Stimulated activated CD8-positive, alpha-beta memory T cell treated with anti-CD3 and anti-CD28 coated beads, Interleukin-12 subunit alpha, Interleukin-12 subunit beta, amount 100 ng/mL, for 4 hours (primary cell): ENCODE data around the gene LMF1.
A peak's percentile ranks its signal among the peaks of the same experiment; 100 is the strongest.

Experiments
- DNase-seq: peaks from one replicate; pipeline ENCODE4 v3.0.0-alpha.2; 2020; ENCODE audit warnings: low read depth

Gene LMF1

DNA sequence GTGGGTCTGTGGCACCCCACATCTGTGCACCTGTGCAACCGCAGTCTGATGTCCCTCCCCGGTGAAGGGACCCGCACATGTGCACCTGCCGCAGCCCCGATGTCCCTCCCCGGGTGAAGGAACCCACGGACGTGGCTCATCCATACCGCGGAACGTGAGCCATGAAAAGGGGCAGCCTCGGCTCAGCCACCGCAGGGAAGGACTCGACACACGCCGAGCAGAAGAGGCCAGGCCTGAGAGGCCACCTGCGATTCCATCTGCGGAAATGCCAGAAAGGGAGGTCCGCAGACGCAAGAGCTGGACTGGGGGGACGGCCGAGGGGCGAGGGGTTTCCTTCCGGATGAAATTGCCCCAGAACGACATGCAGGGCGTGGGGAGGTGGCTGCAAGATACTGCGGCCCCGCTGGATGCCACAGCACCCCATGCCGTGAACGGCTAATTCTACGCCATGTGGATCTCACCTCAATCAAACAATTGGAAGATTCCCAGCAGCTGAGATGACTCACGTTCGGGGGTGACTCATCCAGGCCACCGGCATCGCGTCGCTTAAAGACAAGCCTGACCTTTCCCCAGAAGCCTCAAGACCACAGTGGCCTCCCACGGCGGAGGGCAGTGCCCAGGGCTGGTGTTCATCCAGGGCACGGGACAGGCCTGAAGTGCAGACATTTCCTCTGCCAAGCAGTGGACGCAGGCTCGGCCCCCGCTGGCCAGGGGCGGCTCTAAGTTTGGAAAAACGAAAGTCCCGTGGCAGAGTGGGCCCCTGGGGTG lies 31.8 kb upstream of the LMF1 start:
- DNase-seq, result peak; percentile 73

DNA sequence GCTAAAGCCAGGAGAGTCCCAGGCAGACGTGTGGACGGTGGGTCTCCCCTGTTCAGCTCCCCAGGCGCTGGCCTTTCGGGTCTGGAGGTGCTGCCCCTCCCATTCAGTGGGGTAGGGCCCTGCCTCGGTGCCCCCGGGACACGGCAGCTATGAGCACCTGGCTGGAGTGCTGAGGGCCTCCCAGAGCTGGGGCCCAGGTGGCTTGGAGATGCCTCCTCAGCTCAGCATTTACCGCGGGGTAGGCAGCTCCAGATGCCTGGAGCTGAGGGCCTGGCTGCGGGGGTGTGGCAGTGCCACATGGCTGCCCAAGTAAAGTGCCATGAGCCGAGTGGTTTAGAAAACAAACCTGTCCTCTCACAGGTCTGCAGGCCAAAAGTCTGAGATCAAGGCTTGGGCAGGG lies 30.3 kb upstream of the LMF1 start:
- DNase-seq, result no peak

DNA sequence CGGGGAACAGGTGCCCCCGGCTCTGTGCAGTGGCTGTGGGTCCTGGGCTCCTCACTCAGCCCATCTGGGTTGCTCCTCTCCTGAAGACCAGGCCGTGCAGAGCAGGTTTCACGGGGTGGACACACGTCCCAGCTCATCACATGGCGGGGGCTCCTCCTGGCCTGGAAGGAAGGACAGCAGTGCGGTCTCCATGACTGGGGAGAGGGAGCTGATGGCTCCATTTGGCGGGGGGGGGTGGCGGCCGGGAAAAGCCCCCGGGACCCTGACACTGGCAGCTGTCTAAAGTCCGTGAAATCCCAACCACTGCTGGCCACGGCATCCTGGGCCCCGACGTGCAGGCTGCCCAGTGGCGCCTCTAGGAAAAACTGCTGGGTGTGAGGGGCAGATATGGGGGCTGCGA lies 29.8 kb upstream of the LMF1 start:
- no peak for DNase-seq

DNA sequence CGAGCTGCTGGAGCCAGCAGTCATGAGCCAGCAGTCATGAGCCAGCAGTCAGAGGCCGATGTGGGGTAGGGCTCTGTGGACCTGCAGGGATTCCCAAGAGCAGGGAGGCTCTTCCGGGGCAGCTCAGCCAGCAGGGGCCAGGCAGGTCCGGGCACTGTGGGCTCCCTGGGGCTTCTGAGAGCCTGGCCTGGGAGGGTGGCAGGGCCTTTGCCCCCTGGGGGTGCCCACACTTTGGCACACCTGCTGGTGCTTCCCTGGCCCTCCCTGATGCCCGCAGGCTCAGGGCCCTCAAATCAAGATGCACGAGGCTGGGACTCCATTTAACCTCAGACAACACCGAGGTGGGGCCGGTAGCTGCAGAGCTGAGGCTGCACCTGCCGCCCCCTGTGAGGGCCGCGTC lies 28.9 kb upstream of the LMF1 start:
- no peak for DNase-seq

DNA sequence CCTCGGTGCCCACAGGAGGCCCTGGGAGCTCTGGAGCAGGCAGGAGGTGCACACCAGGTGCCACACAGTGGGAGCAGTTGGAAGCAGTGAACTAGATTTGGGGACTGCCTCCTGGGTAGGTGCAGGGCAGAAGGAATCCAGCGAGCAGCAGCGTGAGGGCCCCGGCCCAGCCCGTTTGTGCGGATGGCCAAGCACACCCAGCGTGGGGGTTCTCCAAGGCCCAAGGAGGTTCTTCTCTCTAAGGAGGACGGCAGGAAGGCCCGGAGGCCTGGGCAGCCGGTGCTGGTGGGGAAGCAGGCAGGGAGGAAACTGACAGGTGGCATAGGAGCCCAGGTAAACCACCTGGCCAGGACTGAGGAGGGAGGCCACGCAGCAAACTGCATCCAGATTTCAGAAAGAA lies 27.8 kb upstream of the LMF1 start:
- no peak for DNase-seq

DNA sequence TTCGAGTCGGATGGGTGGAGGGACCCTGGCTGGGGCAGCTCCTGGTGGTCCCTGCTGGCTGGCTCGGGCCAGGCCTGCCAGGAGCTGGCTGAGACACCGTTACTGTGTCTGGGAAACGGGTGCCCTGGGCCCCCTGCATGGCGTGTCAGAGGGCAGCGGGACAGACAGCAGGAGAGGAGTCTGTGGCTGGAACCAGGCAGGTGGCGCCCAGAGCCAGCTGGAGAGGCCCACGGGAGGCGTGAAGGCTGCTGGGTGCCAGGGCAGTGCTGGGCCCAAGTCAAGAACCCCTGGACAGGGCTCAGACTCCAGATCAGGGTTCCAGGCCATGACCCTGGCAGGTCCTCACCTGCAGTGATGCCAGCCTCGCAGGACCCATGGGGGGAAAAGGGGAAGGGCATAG lies 27.4 kb upstream of the LMF1 start:
- no peak for DNase-seq

GRCh38 chr16:997440-998051 lies 26.8 kb upstream of the LMF1 start:
- DNase-seq, result peak; percentile 60

- no peak for DNase-seq
Measured at GRCh38 chr16:996681-997080, 25.9 kb upstream of the LMF1 start.

- DNase-seq, result no peak
Measured at GRCh38 chr16:995783-996182, 25.0 kb upstream of the LMF1 start.

DNA sequence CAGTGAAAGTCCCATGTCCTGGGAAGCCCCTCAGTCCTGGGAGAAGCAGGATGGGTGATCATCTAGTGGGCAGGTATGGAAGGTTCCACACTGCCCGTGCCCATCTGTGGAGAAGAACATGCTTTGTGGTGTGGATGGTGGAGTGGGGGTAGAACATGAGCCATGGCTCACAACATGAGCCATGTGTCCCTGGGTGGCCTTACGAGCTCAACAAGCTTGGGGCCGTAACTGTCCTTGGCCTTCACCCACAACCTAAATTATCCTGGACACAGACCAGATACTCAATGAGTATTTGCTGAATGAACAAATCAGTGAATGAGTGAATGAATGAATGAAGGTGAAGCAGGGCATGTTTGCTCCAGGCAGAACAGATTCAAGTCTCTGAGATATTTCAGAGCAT lies 24.3 kb upstream of the LMF1 start:
- no peak for DNase-seq

- DNase-seq, result no peak
Measured at GRCh38 chr16:993731-994130, 22.9 kb upstream of the LMF1 start.

GRCh38 chr16:991773-992172 lies 21.0 kb upstream of the LMF1 start:
- no peak for DNase-seq

GRCh38 chr16:991345-991744 lies 20.6 kb upstream of the LMF1 start:
- DNase-seq, result no peak

DNA sequence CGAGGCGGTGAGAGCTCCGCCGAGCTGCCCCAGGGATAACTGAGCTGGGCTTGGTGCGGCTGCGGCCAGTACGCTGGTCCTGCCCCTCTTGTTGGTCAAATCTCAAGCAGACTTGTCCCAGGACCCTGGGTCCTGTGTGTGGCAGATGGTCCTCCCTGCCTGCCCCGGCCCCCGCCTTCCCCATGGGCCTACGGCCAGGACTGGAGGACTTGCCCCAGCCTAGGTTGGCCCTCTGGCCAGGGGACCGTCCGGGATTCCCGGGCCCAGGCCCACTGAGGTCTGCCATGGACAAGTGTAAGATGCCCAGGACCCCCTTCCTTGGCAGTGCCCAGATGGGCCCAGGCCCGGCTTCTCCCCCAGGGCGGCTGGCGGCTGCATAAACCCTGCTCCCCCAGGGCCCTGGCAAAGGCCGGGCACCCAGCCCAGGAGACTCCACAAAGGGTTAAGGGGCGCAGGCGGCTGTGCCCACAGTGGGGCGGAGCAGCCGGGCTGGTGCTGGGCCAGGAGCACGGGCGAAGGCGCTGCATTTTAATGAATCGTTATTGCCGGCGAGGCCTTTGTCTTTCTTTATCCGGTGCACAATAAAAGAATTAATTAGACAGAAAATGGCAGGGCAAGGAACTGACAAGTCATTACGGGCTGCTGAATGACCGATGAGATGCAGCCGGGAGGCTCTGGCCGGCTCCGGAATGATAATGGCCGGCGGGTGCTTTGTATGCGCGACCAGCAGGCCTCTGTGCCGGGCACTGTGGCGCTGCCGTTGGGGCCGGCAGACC lies 19.9 kb upstream of the LMF1 start:
- no peak for DNase-seq

DNA sequence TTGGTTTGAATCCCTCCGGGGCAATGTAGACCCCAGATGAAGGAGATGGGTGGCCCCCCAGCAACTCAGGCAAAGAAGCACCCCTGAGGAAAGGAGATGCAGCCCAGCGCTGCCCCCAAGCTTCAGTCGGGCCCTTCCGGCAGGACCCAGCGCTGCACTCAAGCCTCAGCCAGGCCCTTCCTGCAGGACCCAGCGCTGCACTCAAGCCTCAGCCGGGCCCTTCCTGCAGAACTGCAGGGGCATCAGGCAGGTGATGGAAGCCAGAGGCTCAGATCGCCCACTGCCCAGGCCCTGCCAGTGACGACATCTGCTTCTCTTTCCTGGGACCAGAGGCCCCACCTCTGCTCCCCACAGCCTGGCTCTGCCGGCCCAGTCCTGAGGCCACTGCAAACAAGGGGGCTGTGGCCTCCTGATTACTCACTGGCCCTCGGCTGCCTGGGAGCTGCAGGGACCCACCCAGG lies 18.6 kb upstream of the LMF1 start:
- DNase-seq, result no peak

DNA sequence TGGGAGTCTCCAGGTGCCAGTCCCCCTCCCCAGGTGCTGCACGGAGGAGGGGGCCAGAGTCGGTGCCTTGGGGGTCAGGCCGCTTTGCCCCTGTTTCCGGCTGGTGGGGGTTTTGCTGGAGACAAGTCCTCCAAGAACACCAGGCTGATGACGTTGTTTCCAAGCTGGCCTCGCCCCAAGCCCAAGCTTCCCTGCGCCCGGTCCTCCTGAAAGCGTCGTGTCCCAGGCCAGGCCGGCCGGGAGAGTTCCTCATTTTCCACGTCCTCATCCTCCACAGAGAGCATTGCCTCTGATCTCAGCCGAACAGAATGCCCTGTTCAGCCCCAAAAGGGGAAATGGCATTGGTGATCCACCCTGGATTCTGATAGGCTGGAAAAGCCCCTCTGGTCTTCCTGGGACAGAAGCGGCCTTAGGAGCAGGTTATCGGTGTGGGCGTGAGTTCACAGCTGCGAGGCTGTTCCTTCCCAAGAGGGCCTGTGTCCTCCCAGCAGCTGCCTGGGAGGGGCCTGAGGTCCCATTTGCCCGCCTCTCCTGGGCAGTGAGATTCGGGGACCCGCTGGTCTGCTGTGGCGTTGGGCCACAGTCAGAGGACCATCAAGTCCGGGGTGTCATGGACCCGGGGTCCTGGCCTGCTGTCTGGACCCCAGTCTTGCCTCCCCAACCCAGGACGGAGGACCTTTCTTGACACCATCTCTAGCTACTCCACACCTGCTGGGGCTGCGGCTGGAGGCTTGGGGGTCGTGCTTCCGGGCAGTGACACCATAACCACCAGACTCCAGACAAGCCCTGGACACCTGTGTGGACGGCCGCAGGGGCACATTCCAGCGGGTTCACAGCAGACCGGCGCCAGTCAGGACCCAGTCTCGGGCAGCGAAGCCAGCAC lies 17.9 kb upstream of the LMF1 start:
- no peak for DNase-seq

DNA sequence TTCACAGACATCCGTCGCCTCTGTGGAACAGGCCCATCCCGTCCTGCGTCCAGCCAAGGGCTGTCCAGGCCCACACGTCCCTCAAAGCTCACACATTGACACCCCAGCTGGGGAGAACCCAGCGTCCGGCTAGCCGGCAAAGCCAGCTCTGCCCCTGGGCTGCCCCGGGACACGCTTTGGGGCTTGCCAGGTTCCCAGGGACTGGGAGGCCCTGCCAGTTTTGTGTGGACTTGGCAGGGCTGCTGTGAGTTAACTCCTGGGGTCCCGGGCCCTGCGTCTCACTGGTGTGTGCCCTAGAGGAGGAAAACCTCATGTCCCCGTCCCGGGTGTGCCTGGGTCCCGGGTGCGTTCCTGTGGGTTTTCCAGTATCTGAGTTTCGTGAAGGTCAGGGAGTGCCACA lies 17.1 kb upstream of the LMF1 start:
- DNase-seq, result no peak

DNA sequence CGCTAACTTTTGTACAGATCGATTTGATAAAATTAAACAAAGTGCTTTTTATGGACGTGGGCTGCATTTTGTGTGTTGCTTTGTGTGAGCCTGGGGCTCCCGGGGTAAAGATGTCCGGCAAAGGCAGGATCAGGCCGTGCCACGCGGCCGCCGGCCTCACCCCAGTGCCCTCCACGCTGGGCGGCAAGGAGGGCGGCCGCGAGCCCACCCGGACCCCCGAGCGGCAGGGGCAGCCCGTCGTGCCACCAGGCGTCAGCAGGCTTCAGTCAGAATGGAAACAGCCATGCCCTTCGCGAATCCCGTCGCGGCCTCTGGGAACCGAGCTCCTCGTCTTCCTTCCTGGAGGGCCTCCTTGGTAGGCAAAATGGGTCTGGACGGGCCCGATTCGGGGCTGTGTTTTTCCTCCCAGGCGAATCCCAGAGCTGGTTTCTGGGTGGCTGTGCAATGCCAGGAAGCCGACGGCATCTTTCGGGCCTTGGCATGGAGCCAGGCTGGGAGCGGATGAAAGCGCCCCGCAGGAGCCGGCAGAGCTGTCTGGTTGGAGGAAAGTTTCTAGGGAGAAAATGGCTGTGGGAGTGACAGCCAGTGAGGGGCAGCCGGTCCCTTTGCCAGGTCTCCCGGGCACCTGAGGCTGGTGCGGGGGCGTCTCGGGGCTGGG lies 16.3 kb upstream of the LMF1 start:
- DNase-seq, result no peak

DNA sequence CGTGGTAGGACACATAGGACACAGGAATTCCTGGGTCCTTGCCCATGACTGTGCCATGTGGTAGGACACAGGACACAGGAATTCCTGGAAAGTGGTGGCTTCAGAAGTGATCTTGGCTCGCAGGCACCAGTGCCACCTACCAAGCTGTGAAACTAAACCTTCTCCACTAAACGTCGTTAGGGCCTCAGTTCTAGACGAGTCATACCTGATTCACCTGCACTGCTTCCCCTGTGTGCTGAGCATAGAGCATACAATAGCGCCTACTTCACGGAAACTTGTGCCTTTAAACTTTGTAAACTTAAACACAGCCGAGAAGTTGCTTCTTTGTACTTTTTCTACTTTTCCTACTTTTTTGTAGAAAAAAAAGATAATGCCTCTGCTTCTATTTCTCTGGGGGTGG lies 15.6 kb upstream of the LMF1 start:
- no peak for DNase-seq

GRCh38 chr16:985646-986400 lies 15.0 kb upstream of the LMF1 start:
- DNase-seq, result no peak
